Urinary bladder (tissue), 4 donors: ENCODE data around the gene CPXCR1. TPM values are rescaled to one million over a fixed set of nuclear protein-coding genes. Genes with fewer than 3 reads are reported as not detected.
"Not testable (repeated sequence)": the region's sequence is repeated elsewhere in the genome, so short reads cannot be mapped to it uniquely, and the experiment has no call there.

Experiments used
- DNase-seq: peaks from one replicate; pipeline ENCODE4 v3.0.0-alpha.2; 2015; ENCODE audit errors: extremely low spot score
- H3K27ac ChIP-seq: one replicate; pipeline ENCODE4 v1.5.1; 2013; ENCODE audit warnings: low read depth, mild to moderate bottlenecking, moderate library complexity
- H3K36me3 ChIP-seq: one replicate; pipeline ENCODE4 v1.6.1; 2013; ENCODE audit warnings: mild to moderate bottlenecking, moderate library complexity; ENCODE audit not compliant: insufficient read depth
- H3K4me1 ChIP-seq: one replicate; pipeline ENCODE4 v1.6.1; 2013; ENCODE audit warnings: mild to moderate bottlenecking, moderate library complexity; ENCODE audit not compliant: insufficient read depth
- H3K4me3 ChIP-seq: one replicate; pipeline ENCODE4 v1.5.1; 2013; ENCODE audit warnings: low read depth, low read length
- WGBS: extraction: QIAGEN DNeasy Blood & Tissue Kit; methylation state at CpG from one replicate; pipeline ENCODE4 v1.1.7; 2013; 5-methylcytosine and 5-hydroxymethylcytosine counted together
- polyA plus RNA-seq: library from polyadenylated mRNA; stranded (reverse); fragments of 200-250 nt; gene quantifications from one replicate; pipeline ENCODE4 v1.2.3, GENCODE V29; 2013
- total RNA-seq: library from RNA; depleted of rRNA; stranded (reverse); fragments of >200 nt; gene quantifications from one replicate; pipeline ENCODE4 v1.2.3, GENCODE V29; 2014
- donor health status: healthy with polysubstance abuse.
- donor health status: healthy.

Gene CPXCR1
- total RNA-seq (not detected), polyA plus RNA-seq (not detected)

DNA sequence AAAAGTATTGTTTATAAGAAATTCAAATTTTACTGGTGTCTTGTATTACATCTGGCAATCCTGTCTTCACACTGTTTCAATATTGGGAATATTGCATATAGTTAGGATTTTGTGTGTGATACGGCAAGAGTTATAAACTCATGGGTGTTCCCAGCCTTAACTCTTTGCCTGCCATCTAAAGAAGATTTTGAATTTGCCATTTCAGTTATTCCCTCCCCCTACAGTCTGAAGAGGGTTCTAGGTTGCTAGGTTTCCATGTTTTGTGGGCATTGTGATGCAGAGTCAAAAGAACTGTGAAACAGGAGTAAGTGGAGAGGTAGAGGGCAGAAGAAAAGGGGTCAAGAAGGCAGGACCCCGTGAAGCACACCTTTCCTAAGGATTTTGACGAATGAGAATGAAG, at the start of gene CPXCR1:
TSS of gene CPXCR1 (plus strand) at position 301 of the 400 bp plus-strand sequence. CDS start 6,190 bp downstream, outside the sequence.
- Histone ChIP-seq H3K36me3 (no peaks in the 10 kb centered on the region), H3K4me3 (no peak within 1 kb of the TSS), H3K27ac (no peak within 1 kb of the TSS), H3K4me1 (no peaks in the 10 kb centered on the region)
- 60% methylated on average over 3 of the region's 3 CpGs for WGBS
- DNase-seq: no peak

DNA sequence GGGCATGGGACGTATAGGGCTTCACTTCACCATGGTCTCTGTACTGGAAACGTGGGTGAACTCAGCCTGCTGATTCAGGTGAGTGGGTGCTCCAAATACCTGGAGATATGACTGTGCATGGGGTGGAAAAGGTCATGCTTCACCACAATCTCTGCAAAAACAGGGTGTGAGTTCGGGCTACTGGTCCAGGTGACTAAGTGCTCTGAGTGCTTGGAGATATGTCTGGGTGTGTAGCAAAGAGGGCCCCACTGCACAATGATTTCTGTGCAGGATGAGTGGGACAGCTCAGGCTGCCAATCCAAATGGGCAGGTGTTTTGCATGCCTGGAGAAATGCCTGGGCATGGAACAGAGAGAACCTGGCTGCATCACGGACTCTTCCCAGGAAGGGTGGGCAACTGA, 11.2 kb upstream of the CPXCR1 start:
- H3K4me3 ChIP-seq: no peak overlapping the region
- no peaks in the 10 kb centered on the region for H3K4me1 ChIP-seq
- no peak overlapping the region for H3K27ac ChIP-seq
- 79% methylated on average over 4 of the region's 4 CpGs for WGBS
- no peaks in the 10 kb centered on the region for H3K36me3 ChIP-seq
- DNase-seq: no peak

- not testable (repeated sequence) for H3K36me3 ChIP-seq, H3K4me3 ChIP-seq, H3K4me1 ChIP-seq, H3K27ac ChIP-seq, DNase-seq
- 97% methylated on average over 11 of the region's 11 CpGs for WGBS
Measured at GRCh38 chrX:88746215-88746614, 810 bp upstream of the CPXCR1 start.

GRCh38 chrX:88752339-88752738, 5.3 kb downstream of the CPXCR1 start:
- not testable (repeated sequence) for H3K4me3 ChIP-seq, H3K36me3 ChIP-seq, H3K27ac ChIP-seq, DNase-seq, H3K4me1 ChIP-seq
- whole genome bisulfite sequencing: 96% methylated on average over 5 of the region's 5 CpGs

DNA sequence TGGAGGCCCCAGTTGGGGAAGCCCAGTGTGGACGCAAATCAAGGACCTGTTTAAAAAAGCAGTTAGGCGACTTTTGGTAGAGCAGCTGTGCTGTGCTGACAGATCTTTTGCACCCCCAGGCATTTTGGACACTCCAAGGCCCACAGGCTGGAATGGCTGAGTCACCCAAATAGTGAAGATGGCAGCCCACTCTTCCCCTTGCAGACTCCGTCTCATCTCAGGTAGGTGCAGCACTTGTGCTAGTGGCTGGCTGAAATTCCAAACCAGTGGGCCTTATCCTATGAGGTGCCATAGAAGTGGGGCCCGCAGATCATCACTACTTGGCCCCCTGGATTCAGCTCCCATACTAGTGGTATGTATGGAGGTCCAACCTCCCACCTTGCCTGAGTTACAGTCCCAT, 42.8 kb downstream of the CPXCR1 start:
- no peaks in the 10 kb centered on the region for H3K4me1 ChIP-seq
- no peak for DNase-seq
- no peak overlapping the region for H3K4me3 ChIP-seq
- no peaks in the 10 kb centered on the region for H3K36me3 ChIP-seq
- 84% methylated on average over 4 of the region's 4 CpGs for WGBS
- H3K27ac ChIP-seq: no peak overlapping the region
